GM19438 (cell line): ENCODE data around the gene RPS4Y2.

ENCODE experiments used
- ATAC-seq: cut with Tn5 transposase; IDR thresholded peaks from one replicate; pipeline ENCODE4 v1.9.1; 2021; ENCODE audit warnings: low read depth; ENCODE audit not compliant: unreplicated experiment

RPS4Y2 gene

DNA sequence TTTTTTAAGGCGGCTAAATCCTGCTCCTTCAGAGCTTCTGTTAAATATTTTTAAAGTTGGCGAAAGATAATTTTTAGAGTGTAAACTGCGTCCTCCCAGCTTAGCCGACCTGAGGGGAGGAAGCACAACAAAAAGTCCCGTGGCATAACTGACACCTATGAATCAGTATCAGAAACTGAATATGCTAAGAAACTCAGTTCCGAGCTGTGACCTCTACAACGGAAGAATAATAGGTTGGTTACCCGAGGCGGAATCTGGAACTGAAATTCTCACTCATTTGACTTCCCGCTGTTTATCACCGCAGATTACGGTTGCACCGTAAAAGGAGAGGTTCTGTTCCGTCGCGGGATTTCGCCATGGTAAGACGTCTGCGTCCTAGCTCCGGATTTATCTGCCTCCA is at the start of gene RPS4Y2:
Gene RPS4Y2 (plus strand): TSS at position 301 of the 400 bp plus-strand sequence. CDS start 56 bp downstream, at position 357.
- no peak for ATAC-seq

DNA sequence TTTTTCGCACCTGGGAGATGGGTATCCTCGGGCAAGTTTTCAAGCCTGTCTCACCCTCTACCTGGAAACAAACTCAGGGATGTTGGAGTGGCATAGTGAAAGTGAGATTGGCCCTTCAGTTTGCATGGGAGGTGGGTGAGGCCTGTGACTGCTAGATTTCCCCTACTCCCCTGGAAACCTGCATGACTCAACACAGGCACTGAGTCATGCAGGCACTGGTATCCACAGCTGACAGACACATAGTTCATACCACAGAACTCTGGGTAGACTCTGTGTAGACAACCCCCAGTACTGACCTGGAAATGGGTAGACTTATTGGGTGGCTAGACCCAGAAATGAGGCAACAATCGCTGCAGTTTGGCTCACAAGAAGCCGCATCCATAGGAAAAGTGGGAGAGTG is 41.5 kb upstream of the RPS4Y2 start:
- no peak for ATAC-seq

DNA sequence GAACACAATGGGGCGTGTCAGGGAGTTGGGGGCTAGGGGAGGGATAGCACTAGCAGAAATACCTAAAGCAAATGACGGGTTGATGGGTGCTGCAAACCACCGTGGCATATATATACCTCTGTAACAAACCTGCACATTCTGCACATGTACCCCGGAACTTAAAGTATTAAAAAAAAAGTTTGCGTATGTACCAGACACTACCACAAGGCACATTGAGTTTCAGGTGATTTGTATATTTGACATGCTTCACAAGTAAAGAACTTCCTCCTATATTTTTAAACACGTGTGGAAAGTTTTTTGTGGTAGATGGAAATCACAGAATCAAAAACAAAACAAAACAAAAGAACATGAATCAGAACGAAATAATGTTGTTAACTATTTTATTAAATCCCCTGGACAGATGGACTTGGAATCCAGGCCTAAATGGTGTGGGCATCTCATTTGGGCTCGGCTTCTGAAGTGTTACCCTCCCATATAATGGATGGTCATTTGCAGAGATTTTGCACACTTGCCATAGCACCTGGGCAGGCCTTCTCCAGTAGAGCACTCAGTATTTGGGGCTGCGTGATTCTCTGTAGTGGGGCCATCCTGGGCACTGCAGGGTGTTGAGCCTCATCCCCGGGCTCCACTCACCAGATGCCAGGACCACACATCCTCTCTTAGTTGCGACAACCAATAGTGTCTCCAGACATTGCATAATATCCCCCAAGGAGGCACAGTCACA is 29.6 kb upstream of the RPS4Y2 start:
- ATAC-seq, result no peak

DNA sequence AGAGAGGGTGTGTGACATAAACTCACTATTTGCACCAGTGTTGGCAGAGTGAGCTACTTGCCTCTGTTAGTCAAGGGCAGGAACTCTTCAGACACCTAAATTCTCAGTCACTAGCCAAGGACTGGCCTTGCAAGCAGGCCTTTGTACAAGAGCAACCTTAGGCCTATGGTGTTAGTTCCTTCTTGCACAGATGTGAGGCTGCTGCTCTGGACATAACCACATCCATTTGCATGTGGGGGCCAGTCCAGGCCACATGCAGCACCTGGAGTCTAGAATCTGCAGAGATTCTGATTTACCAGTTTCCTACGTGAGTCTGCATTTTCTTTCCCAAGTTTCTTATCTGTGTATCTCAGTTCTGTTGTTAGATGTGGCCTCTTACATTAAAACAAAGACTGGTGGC is 20.7 kb upstream of the RPS4Y2 start:
- ATAC-seq, result no peak

DNA sequence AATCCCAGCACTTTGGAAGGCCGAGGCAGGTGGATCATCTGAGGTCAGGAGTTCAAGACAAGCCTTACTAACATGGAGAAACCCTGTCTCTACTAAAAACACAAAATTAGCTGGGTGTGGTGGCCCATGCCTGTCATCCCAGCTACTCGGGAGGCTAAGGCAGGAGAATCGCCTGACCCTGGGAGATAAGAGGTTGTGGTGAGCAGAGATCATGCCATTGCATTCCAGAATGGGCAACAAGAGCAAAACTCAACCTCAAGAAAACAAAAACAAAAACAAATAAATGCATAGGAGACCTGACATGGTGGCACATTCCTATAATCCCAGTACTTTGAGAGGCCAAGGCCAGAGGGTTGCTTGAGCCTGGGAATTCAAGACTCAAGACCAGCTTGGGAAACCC is 16.1 kb upstream of the RPS4Y2 start:
- ATAC-seq, result no peak

DNA sequence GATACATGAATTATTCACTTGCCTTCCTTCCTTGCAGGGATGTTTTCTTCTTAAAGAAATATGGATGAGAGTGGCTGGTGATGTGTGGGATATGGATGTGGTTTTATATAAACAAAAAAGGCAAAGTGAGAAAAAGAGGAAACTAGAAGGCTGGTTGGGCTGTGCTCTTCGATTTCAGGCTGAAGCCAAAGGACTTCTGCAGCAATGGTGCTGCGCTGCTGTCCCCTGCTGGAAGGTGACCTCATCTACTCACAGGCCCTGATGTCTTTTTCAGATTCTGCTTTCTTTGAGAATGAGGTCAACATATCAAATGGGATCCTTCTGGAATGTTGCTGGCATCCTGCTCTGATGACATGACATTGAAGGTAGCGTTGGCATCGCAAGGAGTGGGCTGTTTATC is 15.3 kb upstream of the RPS4Y2 start:
- no peak for ATAC-seq

DNA sequence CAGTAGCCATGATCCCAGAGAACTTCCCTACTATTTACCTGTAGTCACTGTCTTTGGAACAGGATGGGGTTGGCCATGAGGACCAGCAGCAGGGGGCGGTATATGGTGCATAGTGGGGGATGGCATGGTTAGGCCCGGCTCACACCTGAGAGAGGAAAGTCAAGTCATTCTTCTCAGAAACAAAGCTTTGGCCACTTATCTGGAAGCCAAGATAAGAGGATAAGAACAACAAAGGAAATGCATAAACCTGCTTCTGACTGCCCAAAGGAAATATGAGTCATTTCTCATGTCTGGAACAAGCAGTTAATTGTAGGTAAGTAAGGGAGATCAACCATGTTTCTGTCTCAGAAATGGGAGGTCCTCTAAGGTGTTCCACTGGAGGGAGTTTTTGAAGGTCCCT is 10.8 kb upstream of the RPS4Y2 start:
- no peak for ATAC-seq

DNA sequence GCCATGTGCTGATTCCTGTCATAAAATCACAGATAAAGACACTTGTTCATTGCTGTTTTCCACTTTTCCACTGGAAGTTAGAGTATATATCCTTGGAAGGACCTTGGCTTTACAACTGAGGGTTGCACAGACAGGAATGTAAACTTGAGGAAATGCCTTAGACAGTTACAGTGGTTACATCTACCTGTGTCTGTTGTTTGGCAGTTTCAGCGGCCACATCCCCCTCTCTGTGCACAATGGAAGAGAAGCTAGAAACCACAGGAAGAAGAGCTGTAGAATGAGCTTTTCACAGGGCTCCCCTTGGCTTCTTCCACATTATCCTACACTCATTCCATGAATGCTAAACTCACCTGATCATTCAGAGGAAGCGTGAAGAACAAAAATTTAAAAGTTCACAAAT is 9.0 kb upstream of the RPS4Y2 start:
- ATAC-seq, result no peak

DNA sequence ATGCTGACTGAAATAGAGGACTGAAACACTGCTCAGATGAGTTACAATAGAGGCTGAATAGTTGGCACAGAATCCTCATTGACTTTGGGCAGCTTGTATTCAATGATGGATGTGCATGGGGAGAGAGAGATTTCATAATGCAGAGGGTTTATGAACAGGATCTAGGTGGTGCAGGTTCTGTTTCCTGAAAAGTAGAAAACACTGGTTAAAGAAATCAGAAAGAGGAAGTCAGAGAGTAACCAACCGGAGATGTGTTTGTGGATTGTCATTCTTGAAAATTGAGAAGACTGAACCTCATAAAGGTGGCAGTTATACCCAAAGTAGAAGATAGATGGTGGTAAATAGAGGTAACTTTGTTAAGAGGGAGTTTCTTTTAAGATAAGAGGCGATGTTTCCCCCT is 8.0 kb downstream of the RPS4Y2 start:
- no peak for ATAC-seq

DNA sequence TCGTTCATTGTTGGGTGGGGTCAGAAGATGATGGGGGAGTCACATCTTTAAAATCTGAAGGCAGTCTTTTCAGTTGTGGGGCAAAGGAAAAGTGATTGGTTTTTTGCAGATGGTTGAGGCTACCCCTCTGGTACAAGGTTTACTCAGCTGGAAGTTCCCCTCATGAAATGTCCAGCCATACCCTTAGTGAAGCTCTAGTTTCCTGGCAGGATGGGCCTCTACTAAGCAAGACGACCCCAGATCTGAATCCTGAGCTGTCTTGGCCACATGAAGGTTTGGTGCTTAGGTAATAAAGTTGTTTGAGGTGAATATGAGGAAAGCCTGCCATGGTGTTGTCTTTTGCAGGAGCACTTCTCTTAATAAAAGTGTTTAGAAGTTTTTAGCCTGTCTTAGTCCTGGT is 9.2 kb downstream of the RPS4Y2 start:
- no peak for ATAC-seq

DNA sequence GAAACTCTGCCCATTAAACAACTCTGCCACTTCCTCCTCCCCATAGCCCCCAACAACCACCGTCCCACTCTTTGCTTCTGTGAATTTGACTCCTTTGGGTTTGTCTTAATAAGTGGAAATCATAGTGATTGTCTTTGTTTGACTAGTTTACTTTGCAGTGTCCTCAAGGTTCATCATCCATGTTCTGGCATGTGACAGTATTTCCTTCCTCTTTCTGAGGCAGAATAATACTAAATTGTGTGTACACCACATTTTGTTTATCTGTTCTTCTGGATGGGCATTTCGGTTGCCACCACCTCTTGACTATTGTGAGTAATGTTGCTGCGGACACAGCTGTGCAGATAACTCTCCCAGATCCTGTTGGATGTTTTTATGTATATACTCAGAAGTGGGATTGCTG is 14.8 kb downstream of the RPS4Y2 start:
- no peak for ATAC-seq

DNA sequence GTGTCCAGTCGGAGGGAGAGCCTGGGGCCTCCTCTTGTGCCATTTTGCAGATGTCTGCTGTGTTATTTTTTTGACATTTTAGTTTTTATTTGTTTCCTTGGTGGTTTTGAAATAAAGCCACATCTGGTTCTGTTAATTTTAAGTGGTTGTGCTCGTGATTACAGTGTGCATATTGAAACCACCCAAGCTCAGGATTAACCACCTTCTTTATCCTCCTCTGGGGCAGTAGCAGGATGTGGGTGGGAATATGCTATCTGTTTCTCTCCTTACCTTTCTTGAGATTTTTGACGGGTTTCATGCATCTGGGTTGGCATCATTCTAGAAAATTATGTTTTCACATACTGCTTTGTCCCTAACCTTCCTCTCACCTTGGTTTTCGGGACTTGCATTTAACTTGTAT is 20.2 kb downstream of the RPS4Y2 start:
- ATAC-seq, result no peak

DNA sequence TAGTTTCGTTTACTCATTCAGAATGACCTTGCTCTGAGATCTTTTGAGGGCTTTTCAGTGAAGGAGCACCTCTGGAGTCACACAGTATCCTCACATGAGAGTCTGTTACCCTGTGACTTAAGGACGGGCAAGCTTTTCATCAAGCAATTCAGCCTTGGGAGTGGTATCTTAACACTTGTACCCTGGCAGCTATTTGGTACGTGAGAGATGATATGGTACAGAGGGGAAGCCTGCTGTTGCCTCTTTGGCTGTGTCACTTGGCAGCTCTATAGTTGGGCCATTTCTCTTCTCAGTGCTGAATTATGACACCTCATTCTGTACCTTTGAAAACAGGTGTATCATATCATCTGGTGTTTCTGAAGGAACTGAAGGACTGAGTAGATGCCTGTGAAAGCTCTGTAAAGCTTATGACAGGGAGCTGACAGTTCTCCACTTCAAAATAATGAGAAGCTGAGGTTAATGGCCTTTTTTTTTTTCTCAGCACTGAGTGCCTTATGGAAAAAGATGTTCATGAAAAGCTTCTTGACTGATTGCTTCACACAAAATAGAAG is 24.3 kb downstream of the RPS4Y2 start:
- no peak for ATAC-seq

DNA sequence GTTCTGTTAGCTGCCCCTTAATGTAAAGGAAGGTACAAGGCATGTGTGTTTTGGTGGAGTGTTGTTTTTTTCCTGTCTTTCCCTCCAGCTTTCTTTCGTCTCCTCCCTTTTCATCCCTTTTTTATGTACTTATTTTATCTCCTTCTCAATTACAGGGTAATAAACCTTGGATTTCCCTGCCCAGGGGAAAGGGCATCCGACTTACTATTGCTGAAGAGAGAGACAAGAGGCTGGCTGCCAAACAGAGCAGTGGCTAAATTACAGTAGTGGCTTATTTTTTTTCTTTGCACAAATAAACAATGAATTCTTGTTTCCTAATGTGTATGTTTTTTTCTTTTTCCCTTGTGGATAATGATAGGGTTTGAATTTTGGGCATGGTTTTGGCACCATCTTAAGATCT is 24.9 kb downstream of the RPS4Y2 start:
- no peak for ATAC-seq

DNA sequence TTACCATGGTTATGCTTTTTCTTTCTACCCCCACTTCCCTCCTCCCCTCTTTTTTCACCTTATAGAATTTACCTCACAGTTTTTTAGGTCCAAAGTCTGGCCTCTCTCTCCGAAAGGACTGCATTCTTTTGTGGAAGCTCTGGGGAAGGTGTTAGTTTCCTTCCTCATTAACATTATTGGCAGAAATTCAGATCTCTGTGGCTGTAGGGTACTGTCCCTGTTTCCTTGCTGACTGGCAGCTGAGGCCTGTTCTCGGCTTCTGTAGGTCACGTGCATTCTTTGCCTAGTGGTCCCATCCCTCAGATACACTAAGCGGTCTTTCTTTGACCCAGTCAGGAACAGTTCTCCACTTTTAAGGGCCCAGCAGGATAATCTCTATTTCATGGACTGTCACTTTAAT is 25.5 kb downstream of the RPS4Y2 start:
- ATAC-seq, result no peak

DNA sequence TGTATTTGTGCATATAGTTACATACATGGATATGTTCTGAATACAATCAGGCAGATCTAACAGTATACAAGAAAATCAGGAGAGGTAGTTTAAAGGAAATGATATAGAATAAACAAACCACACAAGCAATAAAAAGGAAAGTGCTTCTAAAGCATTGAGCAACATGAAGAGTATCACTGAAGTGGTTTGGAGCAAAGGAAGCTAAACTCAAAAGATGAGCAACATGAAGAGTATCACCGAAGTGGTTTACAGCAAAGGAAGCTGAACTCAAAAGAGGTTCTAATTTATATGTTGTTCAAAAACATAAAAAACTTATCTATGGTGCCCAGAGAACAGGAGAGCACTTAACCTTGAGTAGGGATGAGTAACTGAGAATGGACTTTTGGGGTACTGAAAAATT is 29.1 kb downstream of the RPS4Y2 start:
- no peak for ATAC-seq

DNA sequence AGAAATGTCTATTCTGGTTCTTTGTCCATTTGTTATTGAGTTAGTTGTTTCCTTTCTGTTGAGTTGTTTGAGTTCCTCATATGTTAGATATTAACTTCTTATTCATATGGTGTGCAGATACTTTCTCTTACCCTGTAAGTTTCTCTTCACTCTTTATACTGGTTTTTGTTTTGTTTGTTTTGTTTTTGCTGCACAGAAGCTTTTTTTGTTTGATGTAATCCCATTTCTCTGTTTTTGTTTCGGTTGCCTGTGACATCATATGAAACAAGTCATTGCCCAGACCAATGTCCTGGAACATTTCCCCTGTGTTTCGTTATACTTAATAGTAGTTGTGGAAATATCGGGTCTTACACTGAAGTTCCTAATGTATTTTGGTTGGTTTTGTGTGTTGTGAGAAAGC is 31.2 kb downstream of the RPS4Y2 start:
- ATAC-seq, result no peak

DNA sequence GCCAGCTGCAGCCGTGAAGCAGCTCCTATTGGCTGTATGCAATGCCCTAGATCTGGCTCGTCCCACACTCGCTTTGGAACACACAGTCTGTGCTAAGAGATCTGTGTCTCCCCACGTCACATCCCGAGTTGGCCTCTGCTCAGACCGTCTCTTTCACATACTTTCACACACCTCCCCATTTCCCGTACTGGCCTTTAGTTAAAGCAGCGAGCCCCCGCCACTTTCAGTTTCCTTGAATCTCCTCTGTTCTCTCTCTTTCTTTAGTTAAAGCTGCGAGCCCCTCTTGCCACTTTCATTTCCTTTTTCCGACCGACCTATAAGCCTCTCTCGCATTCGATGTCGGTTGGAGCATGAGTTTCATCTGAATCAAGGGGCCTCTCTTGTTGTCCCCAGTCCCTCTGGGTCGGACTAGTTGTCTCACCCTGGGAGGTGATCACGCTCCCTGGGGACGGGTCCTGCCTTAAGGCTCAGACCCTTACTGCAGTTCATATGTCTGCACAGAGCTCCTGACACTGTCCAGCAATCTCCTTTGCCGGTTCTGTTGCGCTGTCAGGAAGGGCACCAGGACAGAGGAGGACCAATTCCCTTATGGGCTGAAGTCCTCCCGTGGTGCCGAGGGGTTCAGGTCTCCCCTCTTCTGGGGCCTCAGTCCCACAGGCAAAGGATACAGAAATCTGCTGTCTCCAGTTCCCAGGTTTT is 42.6 kb downstream of the RPS4Y2 start:
- ATAC-seq, result no peak

DNA sequence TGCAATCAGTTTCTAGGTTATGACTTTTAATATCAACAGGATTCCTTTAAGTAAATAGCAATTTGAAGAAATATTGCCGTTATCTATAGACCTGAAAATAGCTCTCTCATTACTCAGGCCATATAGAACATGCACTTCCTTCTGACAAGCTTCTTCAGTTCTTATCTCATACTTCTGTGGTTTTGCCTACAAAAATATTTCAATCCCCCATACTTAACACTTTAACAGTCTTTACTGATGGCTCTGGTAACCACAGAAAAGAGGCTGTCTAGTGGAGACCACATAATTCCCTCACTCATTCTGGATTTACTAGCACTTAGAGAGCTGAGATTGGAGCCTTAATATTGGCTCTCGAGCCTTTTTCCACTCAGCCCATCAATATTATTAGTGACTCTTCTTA is 46.8 kb downstream of the RPS4Y2 start:
- ATAC-seq, result no peak

DNA sequence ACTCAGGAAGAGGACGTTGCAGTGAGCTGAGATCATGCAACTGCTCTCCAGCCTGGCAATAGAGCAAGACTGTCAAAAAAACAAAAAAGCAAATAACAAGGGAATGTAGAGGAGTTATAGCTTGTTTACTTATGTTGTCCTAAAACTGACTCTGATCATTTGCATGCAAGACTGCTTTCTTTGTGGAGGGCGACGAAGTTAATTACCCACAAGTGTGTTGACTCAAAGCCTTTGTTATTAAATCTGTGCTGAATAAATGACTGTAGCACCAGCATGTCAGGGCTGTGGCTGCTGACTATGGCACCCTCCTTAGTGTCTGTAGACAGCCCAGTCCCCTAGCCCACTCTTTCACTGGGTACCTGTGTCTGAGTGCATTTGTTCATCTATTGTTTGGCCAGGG is 50.3 kb downstream of the RPS4Y2 start:
- ATAC-seq, result no peak

DNA sequence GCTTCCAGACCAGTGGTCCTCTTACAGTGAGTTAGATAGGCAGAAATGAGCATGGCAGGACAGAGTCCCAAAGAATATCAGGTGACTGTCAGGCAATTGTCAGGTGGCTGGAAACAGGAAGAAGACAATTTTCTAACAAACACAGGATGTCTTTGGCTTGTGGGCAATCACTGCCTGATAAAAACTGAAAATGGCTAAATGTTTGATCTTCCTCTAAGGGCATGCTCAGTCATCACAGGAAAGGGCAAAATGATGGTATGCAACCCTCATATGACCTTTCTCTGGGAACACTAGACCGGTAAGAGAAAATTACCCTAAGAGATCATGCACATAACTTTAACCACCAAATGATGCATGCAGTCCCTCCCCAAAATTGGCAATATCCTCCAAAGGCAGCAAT is 57.6 kb downstream of the RPS4Y2 start:
- ATAC-seq, result no peak

DNA sequence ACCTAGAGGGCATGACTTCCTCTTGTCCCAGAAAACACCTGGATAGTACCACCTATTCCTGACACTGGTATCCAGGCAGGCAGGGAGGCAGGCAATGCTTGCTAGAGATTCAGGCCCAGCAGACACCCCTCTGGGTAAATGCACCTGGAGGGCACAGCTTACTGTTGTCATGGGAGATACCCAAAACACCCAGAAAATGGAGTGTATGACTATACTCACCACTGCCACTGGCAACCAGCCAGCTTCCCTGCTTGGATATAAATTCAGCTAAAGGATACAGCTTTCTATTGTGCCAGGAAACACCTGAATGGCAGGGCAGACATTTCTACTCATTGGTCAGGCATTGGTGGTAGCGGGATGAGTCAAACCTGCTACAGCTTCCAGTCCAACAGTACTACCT is 58.9 kb downstream of the RPS4Y2 start:
- ATAC-seq, result no peak
